Heart left ventricle (tissue), 13 donors: Measurements from ENCODE around the gene WNK2.

Experiments
- CTCF ChIP-seq, 12 donors: fragments of 200-600 bp; sonication (generic) in 4 of 12; IDR thresholded peaks; one replicate each; pipeline versions ENCODE4 v1.5.0 to v1.8.0; 2018 to 2022; ENCODE audit warnings: antibody characterized with exemption in 12 of 12, mild to moderate bottlenecking in 5 of 12
- POLR2A ChIP-seq, 2 donors: fragments of 450-650 bp; IDR thresholded peaks; one replicate each; pipeline ENCODE4 v1.6.1; 2017; ENCODE audit warnings: antibody characterized with exemption in 2 of 2, mild to moderate bottlenecking in 2 of 2, moderate library complexity in 2 of 2
- donor health status: ischemic (EF 13 %, LVEDD 7.1; RV severe dilation, severe dysfunction).
- donor health status: DM: no; HTN: yes; CAD: no.
- donor health status: DM: no; HTN: no; CAD: no.
- donor health status: ischemic (EF 25% LVEDD 6.9; RV normal size, moderate dysfunction).
- donor health status: ischemic (EF 25% LVEDD 5.7; RV mildly dilated, moderate dysfunction).
- donor health status: ischemic (EF 35%, LVEDD 5.7; RV mildly dilated, moderate dysfunction).
- donor health status: nonischemic (EF 11% LVEDD 7.7; RV severe dilation, severe dysfunction).
- donor health status: DM: yes; HTN: yes; CAD: no.
- donor health status: PGD.
- donor health status: ischemic (EF 29% LVEDD 5.4; RV normal size, mild dysfunction).
- donor health status: nonischemic (EF 23%, LVEDD 6.1; RV moderate dilation, normal function).

DNA sequence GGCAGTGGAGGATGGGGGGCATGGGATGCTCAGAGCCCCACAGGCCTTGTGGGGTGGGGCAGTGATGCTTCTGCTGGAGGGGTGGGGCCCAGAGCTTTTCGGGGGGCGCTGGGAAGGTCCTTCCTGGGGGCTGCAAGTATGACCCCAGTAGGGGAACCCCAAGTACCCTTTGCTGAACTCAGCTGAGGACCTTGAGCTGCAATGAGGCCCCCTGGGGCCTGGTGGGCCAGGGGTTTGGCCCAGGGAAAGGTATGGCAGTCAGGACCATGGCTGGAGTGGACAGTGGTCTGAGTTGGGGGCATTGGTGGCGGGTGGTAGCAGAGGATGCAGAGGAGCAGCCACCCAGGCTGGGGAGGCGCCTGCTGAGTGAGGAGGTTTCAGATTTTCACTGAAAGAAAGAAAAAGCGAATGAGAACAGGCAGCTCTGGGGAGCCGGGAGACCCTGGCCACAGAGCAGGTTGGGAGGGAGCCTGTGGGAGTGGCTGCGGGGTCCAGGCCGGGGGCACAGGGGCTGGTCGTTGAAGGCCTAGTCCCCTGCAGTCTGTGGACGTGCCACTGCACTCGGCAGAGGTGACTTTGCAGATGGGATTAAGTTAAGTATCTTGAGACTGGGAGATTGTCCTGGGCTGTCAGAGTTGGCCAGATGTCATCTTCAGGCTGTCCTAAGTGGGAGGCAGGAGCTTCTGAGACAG, 19.2 kb downstream of the WNK2 start:
- TF ChIP-seq CTCF (IDR thresholded peaks at IDR 0.05) (no peak), POLR2A (IDR thresholded peaks at IDR 0.05) (no peak)
